ENCODE data around the gene FOXJ2. TPM values are rescaled to one million over a fixed set of nuclear protein-coding genes. Genes with fewer than 3 reads are reported as not detected.
A peak's percentile ranks its signal among the peaks of the same experiment; 100 is the strongest.
"Not testable (repeated sequence)": the region's sequence is repeated elsewhere in the genome, so short reads cannot be mapped to it uniquely, and the experiment has no call there.

Gene FOXJ2
- total RNA-seq, 1 experiment from 2014 or later, result 18.7 TPM

- H3K9me3 Mint-ChIP-seq (ENCODE audit: unreplicated experiment); H3K4me3 Mint-ChIP-seq (ENCODE audit: unreplicated experiment); H3K27ac Mint-ChIP-seq (ENCODE audit: unreplicated experiment); DNase-seq; H3K4me1 ChIP-seq; intact Hi-C loops (cut with micrococcal nuclease; ENCODE audit: unreplicated experiment); H3K36me3 ChIP-seq (ENCODE audit: control insufficient read depth, insufficient read depth, low read length); H3K36me3 Mint-ChIP-seq (ENCODE audit: insufficient read depth, unreplicated experiment); BruUV-seq (replicated peaks); H3K9me3 ChIP-seq; CTCF ChIA-PET; POLR2A ChIA-PET; H3K27me3 Mint-ChIP-seq (ENCODE audit: insufficient read depth, unreplicated experiment); H3K4me3 ChIP-seq (ENCODE audit: low read depth, low read length); H3K27me3 ChIP-seq (replicated peaks; ENCODE audit: control insufficient read depth, insufficient read depth, low read length): not testable (repeated sequence)
- peaks cover 11% of the 10 kb centered on the region for H3K4me1 Mint-ChIP-seq (ENCODE audit: low read depth, unreplicated experiment)
Measured at GRCh38 chr12:8001496-8001895, 31.0 kb upstream of the FOXJ2 start.

- H3K27ac Mint-ChIP-seq (ENCODE audit: unreplicated experiment); H3K36me3 Mint-ChIP-seq (ENCODE audit: insufficient read depth, unreplicated experiment); H3K9me3 ChIP-seq; DNase-seq; H3K4me3 ChIP-seq (ENCODE audit: low read depth, low read length); BruUV-seq (replicated peaks); POLR2A ChIA-PET; H3K27me3 Mint-ChIP-seq (ENCODE audit: insufficient read depth, unreplicated experiment); H3K27me3 ChIP-seq (replicated peaks; ENCODE audit: control insufficient read depth, insufficient read depth, low read length); H3K4me3 Mint-ChIP-seq (ENCODE audit: unreplicated experiment); CTCF ChIA-PET; H3K9me3 Mint-ChIP-seq (ENCODE audit: unreplicated experiment); intact Hi-C loops (cut with micrococcal nuclease; ENCODE audit: unreplicated experiment); H3K36me3 ChIP-seq (ENCODE audit: control insufficient read depth, insufficient read depth, low read length); H3K4me1 ChIP-seq: not testable (repeated sequence)
- H3K4me1 Mint-ChIP-seq (ENCODE audit: low read depth, unreplicated experiment), result peaks cover 11% of the 10 kb centered on the region
Measured at GRCh38 chr12:8004897-8005296, 27.6 kb upstream of the FOXJ2 start.

- Mint-ChIP-seq H3K4me3 (ENCODE audit: unreplicated experiment) (no peak overlapping the region), H3K27ac (ENCODE audit: unreplicated experiment) (no peak overlapping the region), H3K9me3 (ENCODE audit: unreplicated experiment) (no peaks in the 10 kb centered on the region), H3K27me3 (ENCODE audit: insufficient read depth, unreplicated experiment) (peaks cover 10% of the 10 kb centered on the region), H3K36me3 (ENCODE audit: insufficient read depth, unreplicated experiment) (no peaks in the 10 kb centered on the region), H3K4me1 (ENCODE audit: low read depth, unreplicated experiment) (peaks cover 8% of the 10 kb centered on the region)
- DNase-seq, result no peak
- no peak for TF ChIP-seq CTCF (IDR thresholded peaks at IDR 0.05; ENCODE audit: insufficient read depth in 1 of 2, low read depth in 1 of 2, low read length in 1 of 2, severe bottlenecking in 1 of 2, unreplicated experiment in 1 of 2)
- intact Hi-C loops (cut with micrococcal nuclease; ENCODE audit: unreplicated experiment), result no loop called here
- H3K36me3 ChIP-seq (ENCODE audit: control insufficient read depth, insufficient read depth, low read length), result no peaks in the 10 kb centered on the region
- no TSS peak for BruUV-seq (replicated peaks)
- ChIA-PET POLR2A (no interaction called here), CTCF (no interaction called here)
- H3K4me3 ChIP-seq (ENCODE audit: low read depth, low read length), result no peak overlapping the region
- no peaks in the 10 kb centered on the region for H3K27me3 ChIP-seq (replicated peaks; ENCODE audit: control insufficient read depth, insufficient read depth, low read length)
- no peaks in the 10 kb centered on the region for H3K9me3 ChIP-seq
- H3K4me1 ChIP-seq, result 0 out of 2 replicates have a peak, but pooled peaks cover 12% of the 10 kb centered on the region
Measured at GRCh38 chr12:8011331-8011730, 21.2 kb upstream of the FOXJ2 start.

- Histone ChIP-seq H3K4me1 (0 out of 2 replicates have a peak, but pooled peaks cover 12% of the 10 kb centered on the region), H3K27me3 (replicated peaks; ENCODE audit: control insufficient read depth, insufficient read depth, low read length) (no peaks in the 10 kb centered on the region), H3K4me3 (ENCODE audit: low read depth, low read length) (no peak overlapping the region), H3K9me3 (no peaks in the 10 kb centered on the region), H3K36me3 (ENCODE audit: control insufficient read depth, insufficient read depth, low read length) (no peaks in the 10 kb centered on the region)
- no peak for TF ChIP-seq CTCF (IDR thresholded peaks at IDR 0.05; ENCODE audit: insufficient read depth in 1 of 2, low read depth in 1 of 2, low read length in 1 of 2, severe bottlenecking in 1 of 2, unreplicated experiment in 1 of 2)
- CTCF ChIA-PET, result no interaction called here
- peak in 1 of 2 experiments; percentile 13 for DNase-seq
- H3K27me3 Mint-ChIP-seq (ENCODE audit: insufficient read depth, unreplicated experiment), result peaks cover 10% of the 10 kb centered on the region
- H3K9me3 Mint-ChIP-seq (ENCODE audit: unreplicated experiment), result no peaks in the 10 kb centered on the region
- no peak overlapping the region for H3K27ac Mint-ChIP-seq (ENCODE audit: unreplicated experiment)
- intact Hi-C loops (cut with micrococcal nuclease; ENCODE audit: unreplicated experiment), result no loop called here
- POLR2A ChIA-PET, result interaction anchor here (0.6 kb wide), 1 partner anchor 77 kb away, joined by 3 read pairs; the partner anchor contains the start of gene SLC2A3
- H3K36me3 Mint-ChIP-seq (ENCODE audit: insufficient read depth, unreplicated experiment), result no peaks in the 10 kb centered on the region
- no TSS peak for BruUV-seq (replicated peaks)
- H3K4me1 Mint-ChIP-seq (ENCODE audit: low read depth, unreplicated experiment), result peaks cover 8% of the 10 kb centered on the region
- H3K4me3 Mint-ChIP-seq (ENCODE audit: unreplicated experiment), result no peak overlapping the region
Measured at GRCh38 chr12:8012651-8013309, 19.7 kb upstream of the FOXJ2 start.

Data from Caco-2 (cell line).